Urinary bladder (tissue), 4 donors: ENCODE measurements around the gene APBB1IP. TPM values are rescaled to one million over a fixed set of nuclear protein-coding genes. Genes with fewer than 3 reads are reported as not detected.

ENCODE experiments used
- DNase-seq: peaks from one replicate; pipeline ENCODE4 v3.0.0-alpha.2; 2015; ENCODE audit errors: extremely low spot score
- H3K27ac ChIP-seq: one replicate; pipeline ENCODE4 v1.5.1; 2013; ENCODE audit warnings: low read depth, mild to moderate bottlenecking, moderate library complexity
- H3K36me3 ChIP-seq: one replicate; pipeline ENCODE4 v1.6.1; 2013; ENCODE audit warnings: mild to moderate bottlenecking, moderate library complexity; ENCODE audit not compliant: insufficient read depth
- H3K4me1 ChIP-seq: one replicate; pipeline ENCODE4 v1.6.1; 2013; ENCODE audit warnings: mild to moderate bottlenecking, moderate library complexity; ENCODE audit not compliant: insufficient read depth
- H3K4me3 ChIP-seq: one replicate; pipeline ENCODE4 v1.5.1; 2013; ENCODE audit warnings: low read depth, low read length
- WGBS: extraction: QIAGEN DNeasy Blood & Tissue Kit; methylation state at CpG from one replicate; pipeline ENCODE4 v1.1.7; 2013; 5-methylcytosine and 5-hydroxymethylcytosine counted together
- polyA plus RNA-seq: library from polyadenylated mRNA; stranded (reverse); fragments of 200-250 nt; gene quantifications from one replicate; pipeline ENCODE4 v1.2.3, GENCODE V29; 2013
- total RNA-seq: library from RNA; depleted of rRNA; stranded (reverse); fragments of >200 nt; gene quantifications from one replicate; pipeline ENCODE4 v1.2.3, GENCODE V29; 2014
- donor health status: healthy with polysubstance abuse.
- donor health status: healthy.

The APBB1IP gene
- total and polyA plus RNA-seq, 2 donors = 4.1 to 5.5 TPM

- WGBS = 59% methylated on average over 4 of the region's 4 CpGs
- DNase-seq = no peak
- Histone ChIP-seq H3K4me1 (no peaks in the 10 kb centered on the region), H3K27ac (no peak overlapping the region), H3K36me3 (no peaks in the 10 kb centered on the region), H3K4me3 (no peak overlapping the region)
Measured at GRCh38 chr10:26430641-26431163, 7.4 kb upstream of the APBB1IP start.

GRCh38 chr10:26432938-26433337 is 5.2 kb upstream of the APBB1IP start:
- H3K4me1 ChIP-seq = no peaks in the 10 kb centered on the region
- no peak overlapping the region for H3K27ac ChIP-seq
- H3K36me3 ChIP-seq = no peaks in the 10 kb centered on the region
- H3K4me3 ChIP-seq = no peak overlapping the region
- no peak for DNase-seq
- 100% methylated on average over 1 of the region's 1 CpG for WGBS

- 97% methylated on average over 1 of the region's 1 CpG for WGBS
- no peak overlapping the region for H3K4me3 ChIP-seq
- no peak overlapping the region for H3K27ac ChIP-seq
- DNase-seq = no peak
- no peaks in the 10 kb centered on the region for H3K4me1 ChIP-seq
- H3K36me3 ChIP-seq = no peaks in the 10 kb centered on the region
Measured at GRCh38 chr10:26435852-26436251, 2.3 kb upstream of the APBB1IP start.

- 76% methylated on average over 2 of the region's 2 CpGs for WGBS
- DNase-seq = no peak
- Histone ChIP-seq H3K4me3 (no peak overlapping the region), H3K4me1 (no peaks in the 10 kb centered on the region), H3K36me3 (no peaks in the 10 kb centered on the region), H3K27ac (no peak overlapping the region)
Measured at GRCh38 chr10:26436848-26437247, 1.3 kb upstream of the APBB1IP start.

GRCh38 chr10:26438534-26439341 is 597 bp downstream of the APBB1IP start:
- H3K4me1 ChIP-seq = no peaks in the 10 kb centered on the region
- H3K36me3 ChIP-seq = no peaks in the 10 kb centered on the region
- WGBS = 4% methylated on average over 59 of the region's 59 CpGs
- no peak for DNase-seq
- H3K4me3 ChIP-seq = peak overlapping the region; percentile 50
- H3K27ac ChIP-seq = peak overlapping the region; percentile 51

GRCh38 chr10:26439406-26440087 is 1.4 kb downstream of the APBB1IP start:
- DNase-seq = no peak
- peak overlapping the region; percentile 52 for H3K27ac ChIP-seq
- H3K4me1 ChIP-seq = no peaks in the 10 kb centered on the region
- no peaks in the 10 kb centered on the region for H3K36me3 ChIP-seq
- peak overlapping the region; percentile 50 for H3K4me3 ChIP-seq
- 70% methylated on average over 14 of the region's 14 CpGs for WGBS

GRCh38 chr10:26440088-26440470 is 1.9 kb downstream of the APBB1IP start:
- no peak overlapping the region for H3K4me3 ChIP-seq
- no peak overlapping the region for H3K27ac ChIP-seq
- no peaks in the 10 kb centered on the region for H3K4me1 ChIP-seq
- 38% methylated on average over 1 of the region's 1 CpG for WGBS
- H3K36me3 ChIP-seq = no peaks in the 10 kb centered on the region
- no peak for DNase-seq

GRCh38 chr10:26441491-26442214 is 3.5 kb downstream of the APBB1IP start:
- Histone ChIP-seq H3K4me3 (no peak overlapping the region), H3K4me1 (no peaks in the 10 kb centered on the region), H3K36me3 (no peaks in the 10 kb centered on the region), H3K27ac (no peak overlapping the region)
- 66% methylated on average over 7 of the region's 7 CpGs for WGBS
- DNase-seq = no peak

- Histone ChIP-seq H3K36me3 (no peaks in the 10 kb centered on the region), H3K27ac (no peak overlapping the region), H3K4me1 (no peaks in the 10 kb centered on the region), H3K4me3 (no peak overlapping the region)
- WGBS = 72% methylated on average over 8 of the region's 8 CpGs
- no peak for DNase-seq
Measured at GRCh38 chr10:26445411-26446031, 7.4 kb downstream of the APBB1IP start.

- DNase-seq = no peak
- no peaks in the 10 kb centered on the region for H3K36me3 ChIP-seq
- no peak overlapping the region for H3K27ac ChIP-seq
- no peak overlapping the region for H3K4me3 ChIP-seq
- 74% methylated on average over 5 of the region's 5 CpGs for WGBS
- H3K4me1 ChIP-seq = no peaks in the 10 kb centered on the region
Measured at GRCh38 chr10:26446258-26446657, 8.1 kb downstream of the APBB1IP start.

- Histone ChIP-seq H3K36me3 (no peaks in the 10 kb centered on the region), H3K4me3 (no peak overlapping the region), H3K4me1 (no peaks in the 10 kb centered on the region), H3K27ac (no peak overlapping the region)
- no peak for DNase-seq
Measured at GRCh38 chr10:26448292-26448691, 10.2 kb downstream of the APBB1IP start.

GRCh38 chr10:26448706-26449435 is 10.7 kb downstream of the APBB1IP start:
- Histone ChIP-seq H3K36me3 (no peaks in the 10 kb centered on the region), H3K4me3 (no peak overlapping the region), H3K27ac (no peak overlapping the region), H3K4me1 (no peaks in the 10 kb centered on the region)
- 81% methylated on average over 8 of the region's 8 CpGs for WGBS
- no peak for DNase-seq

- WGBS = 74% methylated on average over 3 of the region's 3 CpGs
- DNase-seq = no peak
Measured at GRCh38 chr10:26449726-26450125, 11.6 kb downstream of the APBB1IP start.

More at GRCh38 chr10:26449726-26450125, 11.6 kb downstream of the APBB1IP start:
- no peaks in the 10 kb centered on the region for H3K4me1 ChIP-seq
- no peak overlapping the region for H3K4me3 ChIP-seq
- H3K36me3 ChIP-seq = no peaks in the 10 kb centered on the region
- H3K27ac ChIP-seq = no peak overlapping the region
